Left cardiac atrium (tissue), 4 donors: ENCODE measurements around the gene IWS1. TPM values are rescaled to one million over a fixed set of nuclear protein-coding genes. Genes with fewer than 3 reads are reported as not detected.
A peak's percentile ranks its signal among the peaks of the same experiment; 100 is the strongest.
"Not testable (repeated sequence)": the region's sequence is repeated elsewhere in the genome, so short reads cannot be mapped to it uniquely, and the experiment has no call there.

ENCODE experiments used
- ATAC-seq, 2 donors: fragments of 200-7000 bp; cut with Tn5 transposase; one replicate each; pipeline ENCODE4 v1.9.1; 2020; ENCODE audit warnings: mild to moderate bottlenecking in 2 of 2, moderate library complexity in 2 of 2
- DNase-seq: peaks from one replicate; pipeline ENCODE4 v3.0.0-alpha.2; 2020
- intact Hi-C, 2 donors: fragments of 100-400 bp; cut with DNase I; formaldehyde crosslinking; loops; one replicate each; pipeline versions ENCODE4 v1.14.1 to v1.15.1; 2022 to 2023
- total RNA-seq, 2 donors: library from RNA; stranded (reverse); fragmentation: NEBNext Ultra II Directional; extraction: Animal tissue kit (Norgen Biotek cat#: 25700); gene quantifications; one replicate each; pipeline ENCODE4 v1.2.1, GENCODE V29; 2021
- donor health status: DM: no; HTN: yes; CAD: no.
- donor health status: DM: no; HTN: yes; CAD: no; lungs with severe emphysema.
- donor health status: DM: yes; HTN: yes; CAD: no.
- donor health status: Dilated cardiomyopathy.

Gene IWS1
- total RNA-seq, 2 donors from 2014 or later: 41.9 to 49.7 TPM

DNA sequence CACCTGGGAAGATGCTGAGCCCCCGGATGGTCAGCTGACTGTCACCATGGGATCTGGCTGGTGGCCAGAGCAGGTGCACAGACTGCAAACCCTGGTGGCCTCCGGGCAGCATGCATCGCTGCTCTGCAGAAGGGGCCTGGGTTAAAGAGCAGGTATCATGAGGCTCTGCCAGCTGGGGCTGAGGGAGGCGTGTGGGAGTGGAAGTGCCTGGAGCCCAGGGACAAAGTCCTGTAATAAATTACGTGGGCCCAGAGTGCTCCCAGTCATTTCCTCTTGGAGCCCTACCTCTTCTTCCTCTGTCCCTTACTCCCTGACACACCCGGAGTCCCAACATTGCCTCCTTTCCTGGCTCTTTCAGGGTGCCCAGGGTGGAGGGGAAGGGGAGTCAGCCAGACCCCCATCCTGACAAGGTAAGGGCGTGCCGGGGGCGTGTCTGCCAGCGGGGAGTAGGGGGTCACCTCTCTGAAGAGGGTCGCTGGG is 9.2 kb upstream of the IWS1 start, which contains the start of gene MYO7B:
Gene MYO7B (plus strand): TSS at position 262 of the 480 bp plus-strand sequence. CDS start 24,040 bp downstream, outside the sequence.
- intact Hi-C loops: no loop called here
- ATAC-seq: no peak
- no peak for DNase-seq

DNA sequence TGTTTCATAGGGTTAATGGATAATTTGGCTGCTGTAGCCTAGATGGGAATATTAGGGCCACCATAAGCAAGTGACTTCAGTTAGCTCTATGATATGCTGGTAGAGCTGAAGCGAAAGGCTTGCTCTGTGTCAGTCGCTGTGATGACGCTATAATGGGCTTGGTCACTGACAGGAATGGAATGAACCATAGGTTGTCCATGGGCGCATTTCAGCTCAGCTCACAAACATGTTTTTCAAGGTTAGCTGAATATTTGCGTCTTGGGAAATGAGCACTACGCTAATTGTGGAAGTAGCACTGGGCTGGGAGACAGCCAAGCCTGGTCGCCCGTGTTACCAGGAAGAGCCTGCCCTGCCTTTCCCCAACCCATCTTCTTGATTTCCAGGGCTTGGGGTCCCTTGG is 6.0 kb upstream of the IWS1 start:
- DNase-seq (no peak), ATAC-seq (no peak)
- intact Hi-C loops: no loop called here

DNA sequence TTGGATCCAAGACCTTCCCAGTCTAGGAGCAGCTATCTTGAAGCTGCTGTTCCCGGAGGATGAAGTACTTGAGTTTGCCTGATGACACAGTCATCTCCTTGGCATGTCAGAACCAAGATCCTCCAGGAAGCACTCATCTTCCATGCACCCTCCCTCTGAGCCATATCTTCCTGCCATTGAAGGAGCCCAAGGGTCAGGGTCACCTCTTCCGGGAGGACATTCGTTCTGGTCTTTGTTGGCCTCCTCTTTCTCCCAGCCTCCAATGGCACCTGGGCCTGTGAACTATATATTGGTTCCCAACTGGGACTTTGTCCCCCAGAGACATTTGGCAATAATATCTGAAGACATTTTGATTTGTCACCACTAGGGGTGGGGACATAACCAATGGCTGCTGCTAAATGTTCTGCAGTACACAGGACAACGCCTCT is 4.9 kb upstream of the IWS1 start:
- no peak for ATAC-seq
- DNase-seq: no peak
- intact Hi-C loops: no loop called here

DNA sequence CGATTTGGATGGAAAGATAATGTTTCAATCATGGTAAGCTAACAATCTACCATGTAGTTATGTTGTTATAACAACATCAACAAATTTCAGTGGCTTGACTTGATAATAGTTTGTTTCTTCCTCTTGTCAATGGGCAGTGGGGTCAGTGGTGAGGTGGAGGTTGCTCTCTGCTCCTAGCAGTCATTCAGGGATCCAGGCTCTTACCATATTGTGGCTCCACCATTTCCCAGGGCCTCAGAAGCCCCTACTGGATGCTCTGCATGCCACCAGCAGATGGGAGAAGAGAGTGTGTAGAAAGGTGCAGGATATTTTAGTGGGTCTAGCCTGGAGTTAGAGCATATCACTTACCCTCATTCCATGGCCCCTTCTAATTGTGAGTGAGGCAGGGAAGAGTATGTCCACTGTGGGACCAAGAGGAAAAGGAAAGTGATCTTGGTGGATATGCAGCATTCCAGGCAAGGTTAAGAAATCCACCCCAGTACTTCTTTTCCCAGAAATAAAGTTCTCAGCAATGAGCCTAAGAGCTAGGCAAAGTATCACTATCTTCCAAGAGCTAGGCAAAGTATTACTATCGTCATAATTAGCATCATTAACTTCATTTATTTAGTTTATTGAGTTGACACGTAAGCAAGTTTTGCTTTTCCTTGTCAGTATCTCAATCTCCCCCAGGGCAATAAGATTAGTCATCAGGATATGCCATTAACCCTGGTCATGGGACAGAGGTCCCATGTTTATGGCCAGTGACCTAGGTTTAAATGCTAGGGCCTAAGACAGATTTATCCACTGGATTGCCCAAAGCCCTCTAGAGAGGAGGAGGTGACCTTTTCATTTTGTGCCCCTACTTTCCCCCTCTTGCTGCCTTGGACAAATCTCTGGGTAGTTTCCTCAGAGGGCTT is 4.2 kb upstream of the IWS1 start:
- intact Hi-C loops: no loop called here
- ATAC-seq: no peak
- no peak for DNase-seq

- not testable (repeated sequence) for DNase-seq, ATAC-seq
- intact Hi-C loops: loop anchor here in 1 of 2 donors (5.0 kb wide), 1 partner anchor 173 kb away; the partner anchor contains the start of gene SFT2D3
These were observed 3.1 kb upstream of the IWS1 start for GRCh38 chr2:127529416-127529815.

- ATAC-seq: no peak
- intact Hi-C loops: loop anchor here in 1 of 2 donors (5.0 kb wide), 1 partner anchor 174 kb away; the partner anchor contains the start of gene SFT2D3
- DNase-seq: no peak
These were observed 2.2 kb upstream of the IWS1 start for GRCh38 chr2:127528487-127528886.

- no peak for DNase-seq
- ATAC-seq: peak in 1 of 2 donors; percentile 27
- intact Hi-C loops: loop anchor here in 1 of 2 donors (5.0 kb wide), 1 partner anchor 175 kb away; the partner anchor contains the start of gene SFT2D3
These were observed 914 bp upstream of the IWS1 start for GRCh38 chr2:127527001-127527804.

DNA sequence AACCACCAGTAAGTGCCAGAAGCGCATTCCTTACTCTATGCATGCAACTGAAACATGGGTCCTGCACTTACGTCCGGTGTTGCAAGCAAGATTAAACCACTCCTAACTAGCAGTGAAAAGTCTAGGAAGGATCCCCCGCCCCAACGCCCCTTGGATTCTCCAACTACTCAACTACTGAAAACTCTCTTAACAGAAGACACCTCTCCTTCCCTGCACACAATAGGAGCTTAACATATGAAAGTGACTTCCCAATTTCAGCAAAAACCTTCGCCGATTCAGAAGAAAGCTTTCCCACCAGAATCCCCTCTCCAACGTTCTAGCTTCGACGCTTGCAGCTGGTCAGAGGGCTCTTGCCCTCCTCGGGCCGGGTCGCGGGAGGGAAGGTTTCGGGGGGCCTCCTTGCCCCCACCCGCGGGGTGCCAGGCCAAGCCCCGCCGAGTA is 578 bp downstream of the IWS1 start:
- intact Hi-C loops: loop anchor here in 1 of 2 donors (5.0 kb wide), 1 partner anchor 177 kb away; the partner anchor contains the start of gene SFT2D3
- DNase-seq (no peak), ATAC-seq (peak; percentile 9 to 12)

GRCh38 chr2:127524198-127524834 is 2.0 kb downstream of the IWS1 start:
- intact Hi-C loops, DNase-seq, ATAC-seq: not testable (repeated sequence)

- ATAC-seq: no peak
- intact Hi-C loops: no loop called here
- no peak for DNase-seq
These were observed 2.9 kb downstream of the IWS1 start for GRCh38 chr2:127523269-127523939.

DNA sequence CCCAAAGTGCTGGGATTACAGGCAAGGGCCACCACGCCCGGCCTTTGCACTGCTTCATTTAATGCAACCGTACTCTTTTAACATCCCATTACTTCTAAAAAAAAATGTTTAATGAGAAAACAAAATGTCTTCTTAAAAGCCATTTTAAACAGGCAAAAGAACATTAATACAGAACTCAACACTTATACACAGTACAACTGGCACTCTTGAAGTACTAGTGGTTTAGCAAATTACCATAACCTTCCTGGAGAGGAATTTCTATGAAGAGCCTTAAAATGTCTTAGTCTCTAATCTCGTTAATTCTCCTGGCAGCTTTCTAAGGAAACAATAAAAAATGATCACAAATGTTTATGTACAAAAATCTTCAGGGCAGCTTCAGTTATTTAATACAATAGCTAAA is 5.9 kb downstream of the IWS1 start:
- ATAC-seq (no peak), DNase-seq (no peak)
- intact Hi-C loops: no loop called here

DNA sequence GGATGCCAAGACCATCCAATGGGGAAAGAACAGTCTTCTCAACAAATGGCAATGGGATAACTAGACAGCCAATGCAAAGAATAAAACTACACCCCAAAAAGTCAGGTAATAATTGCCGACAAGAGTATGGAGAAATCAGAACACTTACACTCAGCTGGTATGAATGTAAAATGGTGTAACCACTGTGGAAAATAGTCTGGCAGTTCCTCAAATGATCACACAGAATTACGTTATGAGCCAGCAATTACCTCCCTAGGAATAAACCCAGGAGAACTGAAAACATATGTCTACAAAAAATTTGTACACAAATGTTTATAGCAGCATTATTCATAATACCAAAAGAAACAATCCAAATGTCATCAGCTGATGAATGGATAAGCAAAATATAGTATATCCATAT is 8.8 kb downstream of the IWS1 start:
- DNase-seq (no peak), ATAC-seq (no peak)
- intact Hi-C loops: loop anchor here in 1 of 2 donors (10.0 kb wide), 1 partner anchor 137 kb away; no protein-coding TSS in a partner anchor

DNA sequence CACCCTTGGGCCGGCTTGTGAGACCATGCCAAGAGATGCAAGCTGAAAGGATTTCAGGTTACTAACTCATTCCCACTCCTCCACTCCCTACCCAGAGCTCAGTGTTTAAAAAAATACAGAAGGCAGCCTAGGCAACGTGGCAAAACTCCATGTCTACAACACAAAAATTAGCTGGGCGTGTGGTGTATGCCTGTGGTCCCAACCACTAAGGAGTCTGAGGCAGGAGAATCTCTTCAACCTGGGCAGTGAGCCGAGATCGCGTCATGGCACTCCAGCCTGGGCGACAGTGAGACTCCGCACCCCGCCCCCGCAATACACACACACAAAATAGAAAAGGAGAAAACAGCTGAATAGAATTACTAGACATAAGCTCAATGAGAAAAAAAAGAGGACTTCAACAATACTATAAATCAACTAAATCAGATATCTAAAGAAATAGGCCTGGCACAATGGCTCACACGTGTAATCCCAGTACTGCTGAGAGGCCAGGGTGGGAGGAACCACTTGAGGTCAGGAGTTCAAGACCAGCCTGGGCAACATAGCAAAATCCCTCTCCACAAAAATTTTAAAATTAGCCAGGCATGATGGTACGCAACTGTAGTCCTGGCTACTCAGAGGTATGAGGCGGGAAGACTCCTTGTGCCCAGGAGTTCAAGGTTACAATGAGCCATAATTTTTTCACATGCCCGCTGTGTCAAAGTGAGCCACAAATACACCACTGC is 10.1 kb downstream of the IWS1 start:
- DNase-seq: peak; percentile 88
- intact Hi-C loops: loop anchor here in 1 of 2 donors (10.0 kb wide), 1 partner anchor 139 kb away; no protein-coding TSS in a partner anchor
- ATAC-seq: peak; percentile 88 to 90

GRCh38 chr2:127515383-127515915 is 10.8 kb downstream of the IWS1 start:
- no peak for DNase-seq
- intact Hi-C loops: loop anchor here in 1 of 2 donors (10.0 kb wide), 1 partner anchor 139 kb away; no protein-coding TSS in a partner anchor

DNA sequence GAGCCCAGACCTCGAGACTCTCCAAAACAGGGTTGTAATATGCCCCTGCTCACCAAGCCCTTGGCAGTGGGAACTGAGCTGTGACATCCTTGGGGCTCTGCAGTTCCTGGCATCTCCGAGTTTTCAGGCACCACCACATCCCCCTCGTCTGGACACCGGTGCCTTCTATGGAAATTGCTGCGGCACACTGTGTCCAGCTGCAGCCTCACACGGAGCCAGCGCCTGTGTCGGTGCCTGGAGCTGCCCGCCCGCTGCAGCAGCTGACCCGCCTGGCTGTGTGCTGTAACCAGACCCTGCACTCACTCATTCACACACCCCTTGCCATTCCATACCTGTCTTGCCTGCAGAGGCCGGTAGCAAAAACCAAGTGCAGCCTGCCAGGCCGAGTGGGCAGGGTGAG is 11.8 kb downstream of the IWS1 start:
- DNase-seq (peak; percentile 31), ATAC-seq (peak; percentile 37 to 71)
- intact Hi-C loops: loop anchor here in 1 of 2 donors (10.0 kb wide), 1 partner anchor 140 kb away; no protein-coding TSS in a partner anchor

More at GRCh38 chr2:127515383-127515915, 10.8 kb downstream of the IWS1 start:
- peak; percentile 35 to 47 for ATAC-seq

GRCh38 chr2:127514076-127514475 is 12.2 kb downstream of the IWS1 start:
- intact Hi-C loops: loop anchor here in 1 of 2 donors (10.0 kb wide), 1 partner anchor 141 kb away; no protein-coding TSS in a partner anchor
- DNase-seq (no peak), ATAC-seq (no peak)

DNA sequence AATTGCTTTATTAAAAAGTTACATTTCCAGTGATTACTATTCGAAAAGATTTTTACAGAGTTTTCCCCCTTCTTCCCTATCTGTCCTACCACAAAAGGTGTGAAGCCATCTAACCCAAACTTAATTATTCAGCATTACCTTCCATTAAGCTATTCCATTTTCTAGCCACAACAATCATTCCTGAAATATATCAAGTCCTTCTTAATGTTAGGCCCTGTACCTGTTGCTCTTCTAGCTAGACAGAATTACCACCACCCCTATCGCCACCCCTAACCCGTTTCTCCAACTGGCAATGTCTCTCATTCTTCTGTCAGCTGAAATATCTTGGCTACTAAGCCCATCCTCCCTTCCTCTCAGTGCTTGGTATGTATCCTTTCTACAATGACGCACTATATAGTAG is 13.9 kb downstream of the IWS1 start:
- intact Hi-C loops: loop anchor here in 1 of 2 donors (10.0 kb wide), 1 partner anchor 142 kb away; no protein-coding TSS in a partner anchor
- ATAC-seq: no peak
- no peak for DNase-seq
